HG02840 (cell line): ENCODE results near the gene LHFPL3.

ENCODE experiments used
- ATAC-seq: cut with Tn5 transposase; IDR thresholded peaks from one replicate; pipeline ENCODE4 v1.9.1; 2021; ENCODE audit warnings: mild to moderate bottlenecking, moderate library complexity, moderate number of reproducible peaks; ENCODE audit not compliant: unreplicated experiment, low FRiP score

LHFPL3 gene

DNA sequence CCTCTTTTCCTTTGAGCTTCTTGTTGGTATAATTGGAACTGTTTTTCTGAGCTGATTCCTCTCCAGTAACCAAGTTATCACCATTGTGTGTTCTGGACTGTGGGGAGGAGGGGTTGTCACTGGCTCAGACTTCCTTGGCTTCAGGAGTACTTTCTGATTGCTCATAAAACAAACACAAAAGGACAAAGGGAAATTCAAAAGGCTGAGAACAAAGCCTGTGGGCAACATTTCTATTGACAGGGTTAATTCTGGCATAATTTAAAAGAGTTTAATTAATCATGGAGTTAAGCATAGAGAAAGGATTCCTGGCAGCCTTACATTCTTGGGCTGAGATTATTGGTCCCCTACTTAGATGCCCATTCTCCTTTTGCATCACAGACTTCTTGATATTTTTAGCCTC is 462.7 kb downstream of the LHFPL3 start:
- ATAC-seq, result no peak

DNA sequence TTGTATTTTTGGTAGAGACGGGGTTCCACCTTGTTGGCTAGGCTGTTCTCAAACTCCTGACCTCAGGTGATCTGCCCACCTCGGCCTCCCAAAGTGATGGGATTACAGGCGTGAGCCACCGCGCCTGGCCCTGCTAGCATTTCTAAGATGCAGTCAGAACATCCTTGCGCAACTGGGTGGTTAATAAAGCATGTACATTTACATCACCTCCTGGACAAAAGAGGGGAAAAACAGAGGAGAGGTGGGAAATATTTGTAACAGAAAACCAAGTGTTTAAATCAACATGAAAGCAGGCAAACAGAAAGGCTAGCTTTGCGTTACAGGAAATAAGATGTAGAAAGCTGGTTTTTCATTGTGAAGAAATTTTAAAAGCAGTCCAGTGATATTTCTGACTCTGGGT is 464.7 kb downstream of the LHFPL3 start:
- no peak for ATAC-seq

DNA sequence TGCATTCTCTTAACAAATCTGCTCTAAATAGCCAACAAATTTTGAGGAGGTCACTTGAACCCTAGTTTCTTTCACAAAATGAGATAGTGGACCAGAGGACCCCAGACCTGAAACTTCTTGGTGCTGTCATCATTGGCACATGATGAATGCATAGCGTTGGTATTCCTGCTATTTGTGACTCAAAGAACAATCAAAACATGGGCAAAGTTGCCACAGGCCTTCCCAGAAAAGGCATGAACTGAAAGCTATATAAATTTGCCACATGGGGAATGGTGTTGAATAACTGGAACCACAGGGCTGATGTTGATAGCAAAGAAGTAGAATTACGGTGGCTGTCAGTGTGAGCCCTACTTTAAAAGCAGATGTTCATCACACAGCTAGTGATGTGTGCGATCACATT is 465.8 kb downstream of the LHFPL3 start:
- ATAC-seq, result no peak

DNA sequence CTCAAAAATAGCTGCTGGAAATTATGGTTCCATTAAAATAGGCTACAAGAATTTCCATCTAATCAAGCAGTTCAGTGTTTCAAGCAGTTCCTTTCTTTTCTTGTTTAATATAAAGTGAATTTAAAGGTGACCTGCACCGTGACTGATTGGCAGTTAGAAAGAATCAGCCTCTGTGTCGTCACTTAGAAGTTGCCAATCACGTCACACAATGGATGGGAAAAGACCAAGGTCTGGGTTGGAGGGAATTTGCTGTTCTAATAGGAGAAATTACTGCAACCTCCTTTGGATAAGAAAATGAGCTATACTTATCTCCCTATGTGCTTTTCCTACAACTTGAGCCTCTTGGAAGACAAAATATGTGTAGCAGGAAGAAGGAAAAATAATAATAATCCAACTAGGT is 466.2 kb downstream of the LHFPL3 start:
- no peak for ATAC-seq

DNA sequence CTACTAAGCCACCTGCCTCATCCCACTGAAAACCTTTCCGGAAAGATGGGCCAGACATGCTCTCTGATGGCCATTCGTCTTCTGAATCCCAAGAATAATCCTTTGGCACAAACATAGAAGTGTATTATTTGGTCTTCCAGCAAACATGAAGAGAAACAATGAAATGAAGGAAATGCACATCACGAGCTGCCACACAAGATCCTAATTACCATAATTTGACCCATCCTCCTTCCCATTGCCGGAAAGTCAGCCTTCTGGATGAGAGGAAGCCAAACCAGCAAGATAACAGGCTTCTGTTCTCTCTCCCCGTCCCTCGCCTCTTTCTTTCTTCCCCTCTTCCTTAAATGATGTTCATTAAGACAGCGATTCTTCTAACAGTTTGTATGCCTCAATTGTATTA is 466.7 kb downstream of the LHFPL3 start:
- no peak for ATAC-seq

DNA sequence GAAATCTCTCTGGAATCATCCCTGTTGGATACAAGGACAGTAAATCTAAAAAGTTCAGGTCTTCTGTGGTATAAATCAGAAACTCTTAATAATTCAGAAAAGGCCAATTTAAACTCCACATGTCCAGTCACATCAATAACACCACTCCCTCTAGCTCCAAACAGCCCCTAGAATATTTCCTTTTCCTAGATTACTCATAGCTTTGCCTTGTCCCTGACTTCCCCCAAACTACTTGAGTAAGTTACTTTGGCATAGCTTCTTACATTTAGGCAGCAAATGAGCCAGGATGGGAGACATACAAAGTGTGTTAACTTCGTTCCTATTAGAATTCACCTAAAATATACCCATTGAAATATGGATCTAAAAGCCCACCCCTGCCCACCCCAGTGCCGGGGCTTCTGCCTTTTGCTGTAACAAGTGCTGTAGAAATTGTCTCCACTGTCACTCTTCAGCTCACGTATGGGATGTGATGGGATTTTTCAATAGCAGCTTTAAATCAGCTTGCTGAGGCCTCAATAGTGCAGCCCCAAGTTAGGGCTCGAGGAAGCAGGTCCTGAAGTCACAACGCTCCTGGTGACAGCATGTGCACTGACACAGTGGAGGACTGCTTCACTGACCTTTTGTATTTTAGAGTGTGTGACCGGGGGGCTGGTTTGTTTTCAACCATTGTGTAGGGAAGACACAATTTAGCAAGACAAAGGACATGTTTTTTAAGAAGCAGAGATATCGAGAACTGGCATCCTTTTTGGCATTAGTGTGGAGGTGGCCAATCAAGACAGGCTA is 467.4 kb downstream of the LHFPL3 start:
- no peak for ATAC-seq

DNA sequence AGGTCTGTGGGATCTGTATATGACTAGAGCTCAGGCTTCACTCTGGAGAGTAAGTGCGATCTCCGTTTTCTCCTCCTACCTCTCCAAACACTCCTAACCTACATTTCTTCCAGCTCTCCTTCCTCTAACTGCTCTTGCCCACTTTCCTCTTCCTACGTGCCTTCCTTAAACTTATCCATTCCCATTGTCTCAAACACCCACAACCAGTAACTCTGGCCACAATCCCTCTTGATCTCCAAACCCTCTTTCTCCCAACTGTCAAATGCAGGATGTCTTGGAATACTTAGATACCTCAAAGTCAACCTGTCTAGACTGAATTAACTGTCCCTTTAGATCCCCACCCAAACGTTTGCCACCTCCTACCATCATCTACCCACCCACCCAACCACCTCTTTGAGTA is 471.9 kb downstream of the LHFPL3 start:
- ATAC-seq, result no peak

DNA sequence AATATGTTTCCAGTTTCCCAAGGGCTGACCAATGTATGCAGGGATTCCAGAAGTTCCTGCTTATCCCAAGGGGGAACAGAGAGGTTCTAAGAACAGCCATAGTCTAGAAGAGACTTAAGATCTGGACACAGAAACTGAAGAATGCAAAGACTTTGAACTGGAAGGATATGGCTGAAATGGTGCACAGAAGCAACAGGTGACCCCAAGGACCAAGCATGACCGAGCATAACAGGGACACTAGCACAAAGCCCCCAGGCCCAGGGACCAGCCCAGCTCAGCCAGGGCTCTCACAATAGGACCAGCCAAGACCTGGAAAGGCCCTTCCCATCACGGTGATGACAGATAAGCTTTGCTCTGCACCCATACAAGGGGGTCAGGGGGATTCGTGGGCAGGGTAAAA is 472.6 kb downstream of the LHFPL3 start:
- ATAC-seq, result no peak

DNA sequence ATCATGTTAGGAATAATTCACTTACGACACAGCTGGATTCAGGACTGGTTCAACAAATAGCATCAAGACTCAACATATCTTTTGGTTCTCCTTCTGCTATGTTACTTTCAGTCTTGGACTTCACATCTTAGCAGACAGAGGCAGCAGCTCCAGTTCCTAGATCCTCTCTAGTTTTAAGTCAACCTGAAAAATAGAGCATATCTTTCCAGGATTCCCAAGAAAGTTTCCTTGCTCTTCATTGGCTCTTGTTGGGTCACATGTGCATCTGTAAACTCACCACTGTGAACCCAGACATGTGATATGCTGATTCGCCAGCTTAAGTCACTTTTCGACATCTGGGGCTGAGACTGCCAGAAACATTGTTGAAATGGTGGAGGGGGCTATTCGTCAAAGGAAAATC is 475.5 kb downstream of the LHFPL3 start:
- ATAC-seq, result no peak

DNA sequence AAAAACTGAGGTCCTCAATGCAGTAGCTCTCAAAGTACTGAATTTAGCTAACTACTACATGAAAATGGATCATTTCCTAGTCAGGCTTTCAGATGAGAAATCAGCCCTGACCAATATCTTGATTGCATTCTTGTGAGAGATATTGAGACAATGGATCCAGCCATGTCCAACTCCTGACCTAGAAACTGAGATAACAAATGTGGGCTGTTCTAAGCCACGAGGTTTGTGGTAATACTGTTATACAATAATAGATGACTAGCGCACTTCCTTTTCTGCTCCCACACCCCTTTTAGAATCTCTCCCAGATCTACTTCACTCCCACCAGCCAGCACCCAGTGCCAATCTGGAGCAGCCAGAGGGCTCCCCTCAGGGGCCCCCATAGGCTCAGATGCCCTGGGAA is 476.3 kb downstream of the LHFPL3 start:
- no peak for ATAC-seq

DNA sequence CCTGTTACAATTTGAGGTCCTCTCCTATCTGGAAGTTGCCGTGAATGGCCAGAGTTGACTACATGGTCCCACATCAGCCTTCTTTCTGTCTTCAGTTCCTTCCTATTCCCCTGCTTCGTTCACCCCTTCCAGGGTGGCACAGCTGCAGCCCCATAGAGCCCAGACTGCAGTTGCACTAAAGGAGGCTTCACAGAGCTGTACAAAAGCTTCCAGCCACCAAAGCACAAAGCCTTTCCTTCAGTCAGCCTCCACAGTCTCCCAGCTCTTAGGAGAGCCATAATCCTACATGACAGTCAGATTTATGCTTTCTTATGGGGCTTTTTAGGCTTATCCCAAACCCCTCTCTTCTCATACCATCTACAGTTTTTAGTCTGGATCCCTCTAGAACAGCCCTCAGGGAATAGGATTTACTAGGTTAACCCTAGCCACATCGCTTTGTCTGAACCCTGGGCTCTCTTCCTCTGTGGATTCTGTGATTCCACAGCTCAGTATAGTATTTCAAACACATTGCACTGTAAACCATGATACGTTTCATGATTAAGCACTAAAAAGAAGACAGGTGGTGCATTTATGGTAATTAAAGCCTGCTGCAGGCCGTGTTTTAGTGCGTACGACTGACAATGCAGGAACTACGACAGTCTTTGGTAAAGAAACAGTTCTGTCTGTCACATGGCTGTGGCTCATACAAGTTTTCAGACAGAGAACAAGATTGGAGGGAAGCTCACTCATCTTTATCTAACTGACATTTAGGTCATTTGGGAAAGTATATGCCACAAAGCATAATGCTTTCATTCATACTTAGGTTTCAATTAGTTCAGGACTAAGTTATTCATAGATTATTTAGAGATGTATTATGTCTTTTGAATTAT is 477.3 kb downstream of the LHFPL3 start:
- no peak for ATAC-seq

DNA sequence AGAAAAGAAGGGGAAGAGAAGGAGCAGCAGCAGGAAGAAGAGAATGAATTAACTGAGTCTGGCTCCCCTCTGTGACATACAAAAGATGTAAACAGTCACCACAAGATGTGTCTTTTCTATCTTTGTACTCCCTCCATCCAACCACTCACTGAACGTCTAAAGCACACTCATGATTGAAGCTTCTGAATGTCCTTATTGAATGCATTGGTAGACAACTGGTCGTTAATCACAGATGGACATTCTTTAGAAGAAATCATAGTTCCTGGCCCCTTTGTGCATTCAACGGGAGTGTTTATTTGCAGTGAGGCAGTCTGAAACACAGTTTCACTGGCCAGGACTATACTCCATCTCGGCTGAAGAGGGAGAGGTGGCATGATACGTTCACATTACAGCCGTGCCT is 479.3 kb downstream of the LHFPL3 start:
- no peak for ATAC-seq

DNA sequence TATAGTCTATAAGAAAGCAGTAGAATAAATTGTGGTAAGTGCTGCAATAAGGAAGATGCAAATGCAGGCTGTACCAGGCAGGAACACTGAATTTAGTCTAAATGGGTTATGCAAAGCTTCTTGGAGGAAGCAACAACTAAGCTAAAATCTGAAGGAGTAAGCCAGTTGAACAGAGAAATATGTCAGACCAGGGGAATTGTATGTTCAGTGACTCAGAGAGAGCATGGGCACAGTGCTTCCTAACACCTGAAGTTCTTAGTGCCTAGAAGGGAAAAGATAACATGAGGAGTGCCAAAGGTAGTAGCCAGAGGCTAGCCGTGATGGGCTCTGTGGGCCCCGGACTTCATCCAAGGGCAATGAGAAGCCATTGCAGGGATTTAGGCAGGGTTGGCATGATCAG is 481.5 kb downstream of the LHFPL3 start:
- ATAC-seq, result no peak

DNA sequence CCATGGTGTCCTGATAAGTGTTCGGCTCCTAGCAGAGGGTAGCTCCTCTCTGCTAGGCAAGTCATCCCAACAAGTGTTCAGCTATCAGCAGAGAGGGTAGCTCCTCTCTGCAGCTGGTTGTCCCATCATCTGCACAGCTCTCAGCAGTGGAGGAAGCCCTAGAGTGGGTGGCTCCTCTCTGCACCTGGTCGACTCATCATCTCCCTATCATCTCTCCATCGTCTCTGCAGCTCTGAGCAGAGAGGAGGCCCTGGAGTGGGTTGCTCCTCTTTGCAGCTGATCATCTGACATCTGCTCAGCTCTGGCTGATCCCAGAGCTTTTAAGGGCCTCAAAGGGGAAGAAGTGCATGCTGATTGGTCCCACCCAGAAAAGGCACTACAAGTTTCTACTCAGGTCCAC is 485.7 kb downstream of the LHFPL3 start:
- ATAC-seq, result no peak

DNA sequence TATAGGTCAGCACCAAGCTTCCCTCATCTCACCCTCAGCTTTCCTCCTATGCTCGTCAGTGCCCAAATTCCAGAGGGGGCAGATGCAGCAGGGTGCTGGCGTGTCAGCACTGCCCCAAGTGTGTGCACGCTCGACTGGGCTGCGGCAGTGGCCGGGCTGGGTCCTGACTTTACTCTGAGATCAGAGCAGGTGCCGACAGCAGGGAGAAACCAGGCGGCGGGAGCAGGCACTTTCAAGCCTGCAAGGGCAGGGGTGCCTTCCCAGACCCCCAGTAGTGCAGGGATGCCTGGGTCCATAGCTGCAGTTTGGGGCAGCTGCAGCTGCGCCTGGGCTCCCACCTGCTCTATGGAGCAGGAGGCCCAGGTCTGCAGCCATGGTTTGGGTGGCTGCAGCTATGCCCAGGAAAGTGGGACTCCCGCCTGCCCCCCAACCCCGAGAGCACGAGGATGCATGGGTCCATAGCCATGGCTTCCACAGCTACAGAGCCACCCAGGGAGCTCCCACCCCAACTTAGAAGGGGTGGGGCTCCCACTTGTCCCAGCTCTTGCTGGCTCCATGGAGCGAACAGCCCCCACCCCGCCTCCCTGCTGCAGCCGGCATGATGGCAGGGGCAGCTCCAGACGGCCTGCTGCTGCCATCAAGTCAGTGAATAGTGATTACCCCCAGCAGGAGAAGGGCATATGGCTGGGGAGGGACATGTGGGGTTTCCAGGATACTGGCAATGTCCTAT is 486.4 kb downstream of the LHFPL3 start:
- no peak for ATAC-seq

DNA sequence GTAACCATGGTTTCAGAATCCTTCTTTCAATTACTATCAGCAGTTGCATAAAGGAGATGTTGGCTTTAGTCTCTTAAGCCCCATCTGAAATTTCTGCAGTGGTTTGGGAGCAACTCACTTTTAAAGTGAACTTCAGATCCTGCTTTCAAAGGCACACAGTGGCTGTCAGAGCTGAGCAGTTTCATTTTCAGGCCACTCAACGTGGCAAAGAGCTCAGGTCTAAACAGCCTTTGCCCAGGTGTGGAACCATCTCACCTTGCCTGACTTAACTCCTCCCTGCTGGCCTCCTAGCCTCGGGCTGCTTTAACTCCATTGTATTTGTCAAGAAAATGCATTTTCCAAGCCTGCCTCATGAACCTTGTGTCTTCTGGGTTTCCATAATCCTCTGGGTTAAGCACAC is 488.1 kb downstream of the LHFPL3 start:
- ATAC-seq, result no peak

DNA sequence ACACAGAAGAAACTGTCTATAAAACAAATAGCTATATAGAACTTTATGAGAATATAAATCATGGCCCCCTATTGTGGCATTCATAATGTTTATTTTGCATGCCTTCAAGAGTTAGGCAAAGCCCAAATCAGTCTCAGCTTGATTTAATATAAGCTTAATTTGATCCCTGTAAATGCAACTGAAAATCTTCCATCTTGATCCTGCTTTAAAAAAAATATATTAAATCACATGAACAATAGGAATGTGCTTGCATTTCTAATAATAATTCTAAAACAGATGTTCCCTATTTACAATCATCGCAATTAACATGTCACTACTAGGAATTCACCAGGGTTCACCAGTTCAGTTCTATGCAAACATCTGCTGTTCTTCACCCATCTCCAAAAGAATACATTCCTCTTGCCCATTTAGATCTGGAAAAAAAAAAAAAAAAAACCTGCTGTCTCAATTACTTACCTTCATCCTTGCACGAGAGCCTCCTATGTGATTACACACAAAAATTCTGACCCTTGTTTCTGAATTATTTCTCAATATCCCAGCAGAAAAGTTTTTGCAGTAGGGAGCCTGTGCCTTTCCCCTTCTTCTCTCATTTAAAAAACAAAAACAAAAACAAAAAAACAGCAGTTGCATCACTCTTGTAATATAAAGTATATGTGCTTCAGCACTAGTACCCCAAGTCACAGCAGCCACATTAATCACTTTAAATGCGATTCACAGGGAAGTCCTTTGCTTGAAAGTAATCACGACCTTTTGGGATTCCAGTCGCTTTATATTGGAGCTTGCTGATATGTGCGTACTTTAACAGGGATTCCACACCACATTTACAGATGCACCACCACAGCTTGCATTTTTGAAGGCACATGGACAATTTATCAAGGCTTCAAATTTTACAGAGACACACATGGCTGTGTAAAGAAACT is 490.8 kb downstream of the LHFPL3 start:
- ATAC-seq, result no peak

DNA sequence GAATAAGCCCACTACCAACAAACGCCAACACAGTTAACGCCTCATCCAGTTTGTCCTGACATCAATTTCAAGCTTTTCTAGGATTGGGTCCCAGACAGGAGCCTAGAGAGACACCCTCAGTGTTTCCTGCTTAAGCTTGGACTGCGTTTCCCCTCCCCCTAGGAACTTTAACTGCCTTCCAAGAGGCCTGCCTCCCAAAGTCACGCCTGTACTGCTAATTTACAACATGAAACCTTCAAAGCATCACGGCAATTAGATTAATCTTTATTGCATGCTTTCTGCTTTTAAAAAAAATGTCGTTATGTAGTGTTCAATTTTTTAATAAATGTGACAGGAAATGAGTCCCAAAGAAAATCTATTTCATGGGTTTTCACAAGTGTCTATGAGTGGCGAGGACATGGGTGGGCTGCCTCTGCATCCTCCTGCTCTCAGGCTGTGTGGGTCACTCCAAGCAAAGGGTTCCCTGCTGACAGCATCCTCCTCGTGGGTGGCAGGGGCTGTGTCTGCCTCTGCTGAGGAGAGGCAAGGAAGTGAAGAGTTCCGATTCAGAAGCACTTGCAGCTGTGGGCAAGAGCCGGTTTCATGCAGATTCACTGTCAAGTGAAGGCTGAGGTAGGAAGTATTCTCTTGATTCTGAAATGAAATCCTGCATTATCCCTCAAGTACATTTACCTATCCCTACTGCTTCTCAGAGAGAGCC is 492.6 kb downstream of the LHFPL3 start:
- ATAC-seq, result no peak

DNA sequence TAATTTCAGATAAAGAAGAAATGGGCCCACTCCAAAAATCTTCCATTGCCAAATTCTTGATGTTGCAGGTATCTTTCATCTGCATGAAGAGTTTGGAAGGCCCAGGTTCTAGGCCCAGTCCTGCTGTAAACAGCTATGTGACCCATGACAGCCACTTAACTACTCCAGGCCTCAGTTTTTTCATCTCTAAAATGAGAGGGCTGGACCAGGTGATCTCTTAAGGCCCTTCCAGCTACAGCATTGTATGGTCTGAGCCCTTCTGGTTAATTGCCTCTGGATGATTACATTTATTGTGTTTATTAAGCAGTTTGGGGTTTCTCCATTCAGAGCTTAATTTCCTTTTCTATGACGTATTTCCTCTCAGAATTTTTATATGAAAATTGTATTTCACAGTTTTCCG is 494.8 kb downstream of the LHFPL3 start:
- no peak for ATAC-seq

DNA sequence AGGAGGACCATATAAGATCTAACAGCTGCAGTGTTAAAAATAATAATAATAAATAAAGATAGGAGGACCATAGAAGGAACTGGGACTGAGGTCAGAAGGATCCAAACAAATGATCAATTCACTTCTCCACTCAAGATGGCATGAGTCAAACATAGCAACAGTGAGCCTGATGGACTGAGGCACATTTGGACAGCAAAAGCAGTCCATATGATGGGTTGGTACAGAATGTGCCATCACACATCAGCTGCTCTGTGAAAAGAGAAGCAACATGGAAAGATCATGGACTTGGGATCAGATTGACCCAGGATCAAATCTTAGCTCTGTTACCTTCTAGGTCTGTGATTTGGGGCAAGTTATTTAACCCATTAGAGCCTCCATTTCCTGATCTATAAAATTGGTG is 496.7 kb downstream of the LHFPL3 start:
- ATAC-seq, result no peak
